Activated T-helper 17 cell treated with anti-CD3 and anti-CD28 coated beads, Interleukin-2, amount 50 U/mL, for 72 hours (primary cell): ENCODE measurements around the gene CAMLG. TPM values are rescaled to one million over a fixed set of nuclear protein-coding genes. Genes with fewer than 3 reads are reported as not detected.

ENCODE experiments used
- ATAC-seq: fragments of 150-1000 bp; cut with Tn5 transposase; replicated peaks from 2 replicates; pipeline ENCODE4 v1.10.0; 2021; ENCODE audit warnings: mild to moderate bottlenecking, moderate library complexity
- H3K27ac Mint-ChIP-seq: one replicate; pipeline ENCODE4 v1.8.0; 2022; ENCODE audit warnings: mixed read lengths
- H3K27me3 Mint-ChIP-seq: one replicate; pipeline ENCODE4 v1.8.0; 2022; ENCODE audit warnings: mixed read lengths
- H3K36me3 Mint-ChIP-seq: one replicate; pipeline ENCODE4 v1.8.0; 2022; ENCODE audit warnings: low read depth, mild to moderate bottlenecking, mixed read lengths
- H3K4me1 Mint-ChIP-seq: one replicate; pipeline ENCODE4 v1.8.0; 2022; ENCODE audit warnings: mixed read lengths
- H3K4me3 Mint-ChIP-seq: one replicate; pipeline ENCODE4 v1.8.0; 2022; ENCODE audit warnings: mild to moderate bottlenecking, mixed read lengths
- H3K9me3 Mint-ChIP-seq: one replicate; pipeline ENCODE4 v1.8.0; 2022; ENCODE audit warnings: mixed read lengths
- total RNA-seq, 2 donors: library from RNA; stranded (reverse); gene quantifications; one replicate each; pipeline ENCODE4 v1.2.3, GENCODE V29; 2022

CAMLG gene
- total RNA-seq, 2 donors from 2014 or later: 35.8 to 47.6 TPM

GRCh38 chr5:134794819-134795218, 56.5 kb downstream of the CAMLG start:
- Mint-ChIP-seq H3K27ac (no peak overlapping the region), H3K4me3 (no peak overlapping the region), H3K4me1 (peaks cover 5% of the 10 kb centered on the region), H3K9me3 (no peaks in the 10 kb centered on the region), H3K36me3 (peaks cover 97% of the 10 kb centered on the region), H3K27me3 (no peaks in the 10 kb centered on the region)
- no peak for ATAC-seq

GRCh38 chr5:134798468-134798867, 60.1 kb downstream of the CAMLG start:
- H3K27ac Mint-ChIP-seq: peak overlapping the region; percentile 72
- no peaks in the 10 kb centered on the region for H3K27me3 Mint-ChIP-seq
- ATAC-seq: peak; percentile 86
- H3K36me3 Mint-ChIP-seq: peaks cover 96% of the 10 kb centered on the region
- no peak overlapping the region for H3K4me3 Mint-ChIP-seq
- no peaks in the 10 kb centered on the region for H3K9me3 Mint-ChIP-seq
- peaks cover 5% of the 10 kb centered on the region for H3K4me1 Mint-ChIP-seq

Other genes starting within 250 kb of the CAMLG start
- gene JADE2, start 212.9 kb upstream of the CAMLG start, total RNA-seq: 10 to 100 TPM; 75.3 to 93.3 TPM
- gene SAR1B, start 105.7 kb upstream of the CAMLG start, total RNA-seq: 10 to 100 TPM; 41.6 to 73.0 TPM
- 10 to 100 TPM; 43.6 to 55.4 TPM for gene SEC24A, start 89.8 kb upstream of the CAMLG start, total RNA-seq
- 10 to 100 TPM; 55.2 to 99.2 TPM for gene DDX46, start 20.2 kb downstream of the CAMLG start, total RNA-seq
- 10 to 100 TPM; 32.4 to 38.0 TPM for gene C5orf24, start 107.4 kb downstream of the CAMLG start, total RNA-seq
- 10 to 100 TPM; 32.5 to 38.8 TPM for gene TXNDC15, start 135.8 kb downstream of the CAMLG start, total RNA-seq
- gene PCBD2, start 166.6 kb downstream of the CAMLG start, total RNA-seq: 10 to 100 TPM in 1 of 2 donors, 1 to 10 TPM in 1; 7.8 to 11.2 TPM
- gene CATSPER3, start 229.4 kb downstream of the CAMLG start, total RNA-seq: under 1 TPM; 0.50 to 0.82 TPM